DND-41 (cell line): ENCODE measurements around the gene ZNF689.

Experiments
- EZH2 ChIP-seq: IDR thresholded peaks from 3 replicates; pipeline ENCODE4 v1.6.1; 2012; ENCODE audit warnings: borderline replicate concordance, low read depth, mild to moderate bottlenecking, moderate library complexity, low read length, inconsistent platforms; ENCODE audit not compliant: severe bottlenecking
- TF ChIP-seq, protein P1 (sequence below): IDR thresholded peaks from 2 replicates; pipeline ENCODE4 v1.5.1; 2012; ENCODE audit warnings: borderline replicate concordance, low read length, moderate library complexity, mild to moderate bottlenecking; ENCODE audit not compliant: poor library complexity, severe bottlenecking; ENCODE audit errors: extremely low read depth

DNA sequence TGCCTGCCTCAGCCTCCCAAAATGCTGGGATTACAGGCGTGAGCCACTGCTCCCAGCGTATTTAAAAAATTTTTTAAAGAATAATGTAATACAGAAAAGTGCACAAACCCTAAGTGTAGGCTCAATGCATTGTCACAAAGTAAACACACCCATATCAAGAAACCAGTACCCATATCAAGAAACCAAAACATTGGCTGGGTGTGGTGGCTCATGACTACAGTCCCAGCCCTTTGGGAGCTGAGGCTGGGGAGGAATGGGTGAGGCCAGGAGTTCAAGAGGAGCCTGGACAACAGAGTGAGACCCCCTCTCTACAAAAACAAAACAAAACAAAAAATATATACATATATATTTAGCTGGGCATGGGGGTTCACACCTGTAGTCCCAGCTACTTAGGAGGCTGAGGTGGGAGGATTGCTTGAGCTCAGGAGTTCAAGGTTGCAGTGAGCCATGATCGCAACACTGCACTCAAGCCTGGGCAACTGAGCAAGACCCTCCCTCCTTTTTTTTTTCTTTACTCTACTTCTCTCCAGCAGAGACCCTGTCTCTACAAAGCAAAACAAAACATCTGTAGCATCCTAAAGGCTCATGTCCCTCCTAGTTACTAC lies 31.3 kb upstream of the ZNF689 start:
- TF ChIP-seq, protein P1, sequence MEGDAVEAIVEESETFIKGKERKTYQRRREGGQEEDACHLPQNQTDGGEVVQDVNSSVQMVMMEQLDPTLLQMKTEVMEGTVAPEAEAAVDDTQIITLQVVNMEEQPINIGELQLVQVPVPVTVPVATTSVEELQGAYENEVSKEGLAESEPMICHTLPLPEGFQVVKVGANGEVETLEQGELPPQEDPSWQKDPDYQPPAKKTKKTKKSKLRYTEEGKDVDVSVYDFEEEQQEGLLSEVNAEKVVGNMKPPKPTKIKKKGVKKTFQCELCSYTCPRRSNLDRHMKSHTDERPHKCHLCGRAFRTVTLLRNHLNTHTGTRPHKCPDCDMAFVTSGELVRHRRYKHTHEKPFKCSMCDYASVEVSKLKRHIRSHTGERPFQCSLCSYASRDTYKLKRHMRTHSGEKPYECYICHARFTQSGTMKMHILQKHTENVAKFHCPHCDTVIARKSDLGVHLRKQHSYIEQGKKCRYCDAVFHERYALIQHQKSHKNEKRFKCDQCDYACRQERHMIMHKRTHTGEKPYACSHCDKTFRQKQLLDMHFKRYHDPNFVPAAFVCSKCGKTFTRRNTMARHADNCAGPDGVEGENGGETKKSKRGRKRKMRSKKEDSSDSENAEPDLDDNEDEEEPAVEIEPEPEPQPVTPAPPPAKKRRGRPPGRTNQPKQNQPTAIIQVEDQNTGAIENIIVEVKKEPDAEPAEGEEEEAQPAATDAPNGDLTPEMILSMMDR, result no peak
- no peak for TF ChIP-seq EZH2
